GM10266 (cell line): ENCODE results near the gene DCUN1D2.
A peak's percentile ranks its signal among the peaks of the same experiment; 100 is the strongest.

ENCODE experiments used
- DNase-seq: peaks from one replicate; pipeline ENCODE4 v3.0.0; 2012; ENCODE audit errors: extremely low spot score
- TF ChIP-seq, protein P1 (sequence below): IDR thresholded peaks from 2 replicates; pipeline ENCODE4 v1.5.1; 2012; ENCODE audit warnings: mild to moderate bottlenecking, low read depth; ENCODE audit not compliant: control insufficient read depth, insufficient read depth; ENCODE audit errors: missing control alignments

DCUN1D2 gene

DNA sequence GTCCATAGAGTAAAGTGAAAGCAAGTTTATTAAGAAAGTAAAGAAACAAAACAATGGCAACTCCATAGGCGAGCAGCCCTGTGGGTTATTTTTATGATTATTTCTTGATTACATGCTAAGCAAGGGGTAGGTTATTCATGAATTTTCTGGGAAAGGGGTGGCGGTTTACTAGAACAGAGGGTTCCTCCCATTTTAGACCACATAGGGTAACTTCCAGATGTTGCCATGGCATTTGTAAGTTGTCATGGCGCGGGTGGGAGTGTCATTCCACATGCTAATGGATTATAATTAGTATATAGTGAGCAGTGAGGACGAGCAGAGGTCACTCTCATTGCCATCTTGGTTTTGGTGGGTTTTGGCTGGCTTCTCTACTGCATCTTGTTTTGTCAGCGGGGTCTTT lies 8.4 kb upstream of the DCUN1D2 start:
- TF ChIP-seq, protein P1, sequence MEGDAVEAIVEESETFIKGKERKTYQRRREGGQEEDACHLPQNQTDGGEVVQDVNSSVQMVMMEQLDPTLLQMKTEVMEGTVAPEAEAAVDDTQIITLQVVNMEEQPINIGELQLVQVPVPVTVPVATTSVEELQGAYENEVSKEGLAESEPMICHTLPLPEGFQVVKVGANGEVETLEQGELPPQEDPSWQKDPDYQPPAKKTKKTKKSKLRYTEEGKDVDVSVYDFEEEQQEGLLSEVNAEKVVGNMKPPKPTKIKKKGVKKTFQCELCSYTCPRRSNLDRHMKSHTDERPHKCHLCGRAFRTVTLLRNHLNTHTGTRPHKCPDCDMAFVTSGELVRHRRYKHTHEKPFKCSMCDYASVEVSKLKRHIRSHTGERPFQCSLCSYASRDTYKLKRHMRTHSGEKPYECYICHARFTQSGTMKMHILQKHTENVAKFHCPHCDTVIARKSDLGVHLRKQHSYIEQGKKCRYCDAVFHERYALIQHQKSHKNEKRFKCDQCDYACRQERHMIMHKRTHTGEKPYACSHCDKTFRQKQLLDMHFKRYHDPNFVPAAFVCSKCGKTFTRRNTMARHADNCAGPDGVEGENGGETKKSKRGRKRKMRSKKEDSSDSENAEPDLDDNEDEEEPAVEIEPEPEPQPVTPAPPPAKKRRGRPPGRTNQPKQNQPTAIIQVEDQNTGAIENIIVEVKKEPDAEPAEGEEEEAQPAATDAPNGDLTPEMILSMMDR: no peak
- no peak for DNase-seq

DNA sequence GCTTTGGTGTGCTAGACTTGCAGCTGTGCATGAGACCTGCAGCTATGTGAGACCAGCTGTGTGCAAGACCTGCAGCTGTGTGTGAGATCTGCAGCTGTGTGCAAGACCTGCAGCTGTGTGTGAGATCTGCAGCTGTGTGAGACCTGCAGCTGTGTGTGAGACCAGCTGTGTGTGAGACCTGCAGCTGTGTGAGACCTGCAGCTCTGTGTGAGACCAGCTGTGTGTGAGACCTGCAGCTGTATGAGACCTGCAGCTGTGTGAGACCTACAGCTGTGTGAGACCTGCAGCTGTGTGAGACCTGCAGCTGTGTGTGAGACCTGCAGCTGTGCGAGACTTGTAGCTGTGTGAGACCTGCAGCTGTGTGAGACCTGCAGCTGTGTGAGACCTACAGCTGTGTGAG lies 6.7 kb upstream of the DCUN1D2 start:
- TF ChIP-seq, protein P1: no peak
- DNase-seq: no peak

DNA sequence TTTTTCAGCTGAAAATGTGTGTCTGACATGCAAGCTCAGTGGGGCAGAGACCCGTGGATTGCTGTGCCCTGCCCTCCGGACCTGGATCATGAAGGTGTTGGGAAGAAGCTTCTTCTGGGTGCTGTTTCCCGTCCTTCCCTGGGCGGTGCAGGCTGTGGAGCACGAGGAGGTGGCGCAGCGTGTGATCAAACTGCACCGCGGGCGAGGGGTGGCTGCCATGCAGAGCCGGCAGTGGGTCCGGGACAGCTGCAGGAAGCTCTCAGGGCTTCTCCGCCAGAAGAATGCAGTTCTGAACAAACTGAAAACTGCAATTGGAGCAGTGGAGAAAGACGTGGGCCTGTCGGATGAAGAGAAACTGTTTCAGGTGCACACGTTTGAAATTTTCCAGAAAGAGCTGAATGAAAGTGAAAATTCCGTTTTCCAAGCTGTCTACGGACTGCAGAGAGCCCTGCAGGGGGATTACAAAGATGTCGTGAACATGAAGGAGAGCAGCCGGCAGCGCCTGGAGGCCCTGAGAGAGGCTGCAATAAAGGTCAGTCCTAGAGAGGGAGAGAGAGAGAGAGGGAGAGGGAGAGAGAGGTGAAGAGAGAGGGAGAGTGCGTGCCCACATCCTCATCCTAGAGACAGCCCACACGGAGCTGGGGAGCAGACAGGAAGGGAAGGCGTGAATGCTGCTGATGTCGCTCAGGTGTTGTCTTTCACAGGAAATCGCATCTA lies 5.1 kb upstream of the DCUN1D2 start:
- TF ChIP-seq, protein P1: no peak
- no peak for DNase-seq

DNA sequence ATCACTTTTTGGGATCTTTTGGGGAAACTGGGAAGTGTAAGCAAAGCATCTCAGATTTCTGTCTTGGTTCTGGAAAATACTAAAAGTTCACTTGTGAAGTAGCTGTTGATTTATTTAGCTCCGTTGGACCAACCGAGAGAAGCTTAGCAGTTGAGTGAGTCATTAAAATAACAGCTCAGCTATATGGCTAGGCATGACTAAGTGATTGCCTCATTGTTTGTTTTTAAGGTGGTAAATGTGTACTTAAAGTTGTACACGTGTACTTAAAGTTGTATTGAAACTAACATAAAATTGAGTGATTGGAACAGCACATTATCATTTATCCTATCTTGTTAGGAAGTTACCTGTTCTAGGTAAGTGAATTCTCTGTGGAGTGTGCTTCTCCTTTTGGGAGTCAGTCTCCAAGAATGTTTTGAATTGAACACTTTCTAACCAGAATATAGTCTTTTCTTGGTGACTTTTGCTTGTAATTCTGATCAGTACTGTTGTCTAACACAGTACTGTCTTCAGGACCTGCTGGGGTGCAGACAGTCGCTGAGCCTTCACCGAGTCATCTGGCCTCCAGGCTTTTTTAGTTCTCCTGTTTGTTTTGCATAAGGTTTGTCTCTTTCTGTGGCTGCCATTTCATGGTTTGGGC lies 2.9 kb upstream of the DCUN1D2 start:
- peak; percentile 63 for DNase-seq
- TF ChIP-seq, protein P1: no peak

DNA sequence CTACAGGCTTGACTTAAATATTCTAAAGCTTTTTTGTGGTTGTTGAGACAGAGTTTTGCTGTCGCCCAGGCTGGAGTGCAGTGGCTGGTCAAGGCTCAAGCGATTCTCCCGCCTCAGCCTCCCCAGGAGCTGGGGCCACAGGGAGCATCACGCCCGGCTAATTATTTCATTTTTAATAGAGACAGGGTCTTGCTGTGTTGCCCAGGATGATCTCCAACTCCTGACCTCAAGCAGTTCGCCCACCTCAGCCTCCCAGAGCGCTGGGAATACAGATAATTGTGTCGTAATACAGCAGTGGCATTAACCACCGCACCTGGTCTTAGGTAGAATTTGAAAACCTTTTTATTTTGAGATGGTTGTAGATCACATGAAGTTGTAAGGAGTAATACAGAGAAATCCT lies 1.5 kb upstream of the DCUN1D2 start:
- TF ChIP-seq, protein P1: no peak
- DNase-seq: no peak

DNA sequence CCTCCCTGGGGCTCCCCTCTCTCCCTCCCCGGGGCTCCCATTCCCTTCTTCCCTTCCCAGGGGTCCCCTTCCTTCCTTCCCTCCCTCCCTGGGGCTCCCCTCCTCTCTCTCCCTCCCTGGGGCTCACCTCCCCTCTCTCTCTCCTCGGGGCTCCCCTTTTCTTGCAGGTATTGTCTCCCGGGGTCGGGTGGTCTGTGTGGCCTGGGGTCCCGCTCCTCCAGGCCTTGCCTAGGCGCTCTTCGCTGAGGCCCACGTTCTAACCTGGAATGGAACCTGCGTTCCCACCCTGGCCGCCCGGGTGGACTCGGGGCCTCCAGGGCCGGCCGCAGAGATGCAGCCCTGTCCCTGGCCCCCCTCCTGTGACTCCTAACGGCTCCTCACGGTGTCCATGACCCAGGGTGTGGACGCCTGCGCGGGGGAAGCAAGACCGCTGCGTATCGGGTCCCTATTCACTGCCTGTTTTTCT lies 940 bp upstream of the DCUN1D2 start:
- TF ChIP-seq, protein P1: no peak
- DNase-seq: peak; percentile 39
